Epithelial cell of proximal tubule (primary cell): ENCODE results near the gene PLEKHA4. TPM values are rescaled to one million over a fixed set of nuclear protein-coding genes. Genes with fewer than 3 reads are reported as not detected.
"Not testable (repeated sequence)": the region's sequence is repeated elsewhere in the genome, so short reads cannot be mapped to it uniquely, and the experiment has no call there.

ENCODE experiments used
- DNase-seq: peaks from one replicate; pipeline ENCODE4 v3.0.0-alpha.2; 2011; ENCODE audit warnings: low read depth
- H3K4me3 ChIP-seq: 2 replicates; pipeline ENCODE4 v1.5.1; 2011; ENCODE audit warnings: low read depth, mild to moderate bottlenecking, low read length
- CTCF ChIP-seq: conservative IDR thresholded peaks from 2 replicates; pipeline ENCODE4 v1.5.1; 2012; ENCODE audit warnings: low read depth, mild to moderate bottlenecking, low read length
- total RNA-seq: library from RNA; depleted of rRNA; stranded (reverse); fragments of >200 nt; gene quantifications from 2 replicates; pipeline ENCODE4 v1.2.3, GENCODE V29; 2015

Gene PLEKHA4
- total RNA-seq, result 1.8 and 5.0 TPM in 2 replicates

- peak within 1 kb of the TSS; percentile 67 for H3K4me3 ChIP-seq
- no peak for TF ChIP-seq CTCF
- no peak for DNase-seq
These were observed at the start of gene PLEKHA4 for GRCh38 chr19:48868114-48868886. PLEKHA4 (minus strand) TSS chr19:48868617; CDS start chr19:48867620, 997 bp downstream.

GRCh38 chr19:48918071-48918470 lies 49.7 kb upstream of the PLEKHA4 start:
- H3K4me3 ChIP-seq, result no peak overlapping the region
- DNase-seq, result no peak
- TF ChIP-seq CTCF, result no peak

- H3K4me3 ChIP-seq, result no peak overlapping the region
- TF ChIP-seq CTCF, result no peak
- no peak for DNase-seq
These were observed 47.3 kb upstream of the PLEKHA4 start for GRCh38 chr19:48915757-48916156.

- TF ChIP-seq CTCF, result no peak
- H3K4me3 ChIP-seq, result no peak overlapping the region
- no peak for DNase-seq
These were observed 45.8 kb upstream of the PLEKHA4 start for GRCh38 chr19:48914181-48914580.

GRCh38 chr19:48913114-48913889 lies 44.9 kb upstream of the PLEKHA4 start:
- TF ChIP-seq CTCF, result no peak
- no peak overlapping the region for H3K4me3 ChIP-seq
- DNase-seq, result no peak

GRCh38 chr19:48910803-48911202 lies 42.4 kb upstream of the PLEKHA4 start:
- no peak for DNase-seq
- TF ChIP-seq CTCF, result no peak
- H3K4me3 ChIP-seq, result no peak overlapping the region

GRCh38 chr19:48909424-48910077 lies 41.1 kb upstream of the PLEKHA4 start:
- not testable (repeated sequence) for DNase-seq

More at GRCh38 chr19:48909424-48910077, 41.1 kb upstream of the PLEKHA4 start:
- not testable (repeated sequence) for H3K4me3 ChIP-seq
